ENCODE data around the gene ADPRM.

The ADPRM gene

GRCh38 chr17:10748531-10749181, 51.3 kb downstream of the ADPRM start:
- no peak for ATAC-seq (ENCODE audit: insufficient read depth, low read depth)

GRCh38 chr17:10750210-10750609, 52.8 kb downstream of the ADPRM start:
- peaks cover 12% of the 10 kb centered on the region for H3K27me3 ChIP-seq (ENCODE audit: insufficient read depth, low read length, poor library complexity)
- DNase-seq (no peak), ATAC-seq (ENCODE audit: insufficient read depth, low read depth) (no peak)
- no peak overlapping the region for H3K27ac ChIP-seq (ENCODE audit: low read length)
- H3K4me2 ChIP-seq (ENCODE audit: insufficient read depth, low read length): no peak overlapping the region
- H3K36me3 ChIP-seq (ENCODE audit: insufficient read depth, low read length): no peaks in the 10 kb centered on the region
- H2AFZ ChIP-seq (ENCODE audit: low read depth, low read length): no peak overlapping the region
- H4K20me1 ChIP-seq (ENCODE audit: insufficient read depth, low read length): peaks cover 3% of the 10 kb centered on the region; the same call in 1 of the 2 replicates
- no peaks in the 10 kb centered on the region for H3K79me2 ChIP-seq (ENCODE audit: insufficient read depth, low read length)
- H3K4me1 ChIP-seq (ENCODE audit: insufficient read depth, low read length): no peaks in the 10 kb centered on the region
- H3K9ac ChIP-seq (ENCODE audit: low read depth, low read length): no peak overlapping the region
- H3K9me3 ChIP-seq (ENCODE audit: insufficient read depth, low read length, severe bottlenecking): no peaks in the 10 kb centered on the region
- no peak for TF ChIP-seq EZH2 (IDR thresholded peaks at IDR 0.05; ENCODE audit: borderline replicate concordance, low read depth, low read length, severe bottlenecking)
- TF ChIP-seq CTCF (IDR thresholded peaks at IDR 0.05; ENCODE audit: borderline replicate concordance, extremely low read depth, low read length, poor library complexity, severe bottlenecking): no peak
- no peak overlapping the region for H3K4me3 ChIP-seq (ENCODE audit: low read depth in 1 of 2, low read length in 2 of 2)

More at GRCh38 chr17:10748531-10749181, 51.3 kb downstream of the ADPRM start:
- Histone ChIP-seq H3K27ac (ENCODE audit: low read length) (no peak overlapping the region), H3K4me3 (ENCODE audit: low read depth in 1 of 2, low read length in 2 of 2) (no peak overlapping the region), H3K27me3 (ENCODE audit: insufficient read depth, low read length, poor library complexity) (peaks cover 18% of the 10 kb centered on the region), H2AFZ (ENCODE audit: low read depth, low read length) (no peak overlapping the region), H3K36me3 (ENCODE audit: insufficient read depth, low read length) (no peaks in the 10 kb centered on the region), H3K4me1 (ENCODE audit: insufficient read depth, low read length) (no peaks in the 10 kb centered on the region), H3K79me2 (ENCODE audit: insufficient read depth, low read length) (no peaks in the 10 kb centered on the region), H4K20me1 (ENCODE audit: insufficient read depth, low read length) (peaks cover 3% of the 10 kb centered on the region; the same call in 1 of the 2 replicates), H3K9me3 (ENCODE audit: insufficient read depth, low read length, severe bottlenecking) (no peaks in the 10 kb centered on the region), H3K4me2 (ENCODE audit: insufficient read depth, low read length) (no peak overlapping the region), H3K9ac (ENCODE audit: low read depth, low read length) (no peak overlapping the region)
- TF ChIP-seq CTCF (IDR thresholded peaks at IDR 0.05; ENCODE audit: borderline replicate concordance, extremely low read depth, low read length, poor library complexity, severe bottlenecking) (no peak), EZH2 (IDR thresholded peaks at IDR 0.05; ENCODE audit: borderline replicate concordance, low read depth, low read length, severe bottlenecking) (no peak)
- DNase-seq: no peak

GRCh38 chr17:10751563-10751962, 54.2 kb downstream of the ADPRM start:
- H4K20me1 ChIP-seq (ENCODE audit: insufficient read depth, low read length): peaks cover 3% of the 10 kb centered on the region; the same call in 1 of the 2 replicates
- no peaks in the 10 kb centered on the region for H3K79me2 ChIP-seq (ENCODE audit: insufficient read depth, low read length)
- no peaks in the 10 kb centered on the region for H3K36me3 ChIP-seq (ENCODE audit: insufficient read depth, low read length)
- H3K27me3 ChIP-seq (ENCODE audit: insufficient read depth, low read length, poor library complexity): peaks cover 10% of the 10 kb centered on the region
- no peak overlapping the region for H2AFZ ChIP-seq (ENCODE audit: low read depth, low read length)
- H3K4me1 ChIP-seq (ENCODE audit: insufficient read depth, low read length): no peaks in the 10 kb centered on the region
- no peak overlapping the region for H3K4me3 ChIP-seq (ENCODE audit: low read depth in 1 of 2, low read length in 2 of 2)
- no peak overlapping the region for H3K4me2 ChIP-seq (ENCODE audit: insufficient read depth, low read length)
- no peaks in the 10 kb centered on the region for H3K9me3 ChIP-seq (ENCODE audit: insufficient read depth, low read length, severe bottlenecking)
- no peak overlapping the region for H3K9ac ChIP-seq (ENCODE audit: low read depth, low read length)
- H3K27ac ChIP-seq (ENCODE audit: low read length): no peak overlapping the region
- ATAC-seq (ENCODE audit: insufficient read depth, low read depth) (no peak), DNase-seq (no peak)
- TF ChIP-seq CTCF (IDR thresholded peaks at IDR 0.05; ENCODE audit: borderline replicate concordance, extremely low read depth, low read length, poor library complexity, severe bottlenecking): no peak
- no peak for TF ChIP-seq EZH2 (IDR thresholded peaks at IDR 0.05; ENCODE audit: borderline replicate concordance, low read depth, low read length, severe bottlenecking)
